Mononuclear cell (primary cell): ENCODE data around the gene PFAS. TPM values are rescaled to one million over a fixed set of nuclear protein-coding genes. Genes with fewer than 3 reads are reported as not detected.
"Not testable (repeated sequence)": the region's sequence is repeated elsewhere in the genome, so short reads cannot be mapped to it uniquely, and the experiment has no call there.

Source experiments
- H3K27me3 ChIP-seq: 2 replicates; pipeline ENCODE4 v1.6.0; 2011; ENCODE audit warnings: low read length, control low read depth; ENCODE audit not compliant: insufficient read depth
- H3K4me1 ChIP-seq: 2 replicates; pipeline ENCODE4 v1.5.1; 2011; ENCODE audit warnings: mild to moderate bottlenecking, low read length, control low read depth; ENCODE audit not compliant: insufficient read depth
- H3K4me3 ChIP-seq: 2 replicates; pipeline ENCODE4 v1.5.1; 2011; ENCODE audit warnings: mild to moderate bottlenecking, low read length, moderate library complexity
- H3K9me3 ChIP-seq: 2 replicates; pipeline ENCODE4 v1.5.1; 2011; ENCODE audit warnings: low read depth, mild to moderate bottlenecking, control low read depth, low read length
- total RNA-seq: library from RNA; depleted of rRNA; stranded (reverse); fragments of >200 nt; gene quantifications from one replicate; pipeline ENCODE4 v1.2.3, GENCODE V29; 2012

The PFAS gene, protein sequence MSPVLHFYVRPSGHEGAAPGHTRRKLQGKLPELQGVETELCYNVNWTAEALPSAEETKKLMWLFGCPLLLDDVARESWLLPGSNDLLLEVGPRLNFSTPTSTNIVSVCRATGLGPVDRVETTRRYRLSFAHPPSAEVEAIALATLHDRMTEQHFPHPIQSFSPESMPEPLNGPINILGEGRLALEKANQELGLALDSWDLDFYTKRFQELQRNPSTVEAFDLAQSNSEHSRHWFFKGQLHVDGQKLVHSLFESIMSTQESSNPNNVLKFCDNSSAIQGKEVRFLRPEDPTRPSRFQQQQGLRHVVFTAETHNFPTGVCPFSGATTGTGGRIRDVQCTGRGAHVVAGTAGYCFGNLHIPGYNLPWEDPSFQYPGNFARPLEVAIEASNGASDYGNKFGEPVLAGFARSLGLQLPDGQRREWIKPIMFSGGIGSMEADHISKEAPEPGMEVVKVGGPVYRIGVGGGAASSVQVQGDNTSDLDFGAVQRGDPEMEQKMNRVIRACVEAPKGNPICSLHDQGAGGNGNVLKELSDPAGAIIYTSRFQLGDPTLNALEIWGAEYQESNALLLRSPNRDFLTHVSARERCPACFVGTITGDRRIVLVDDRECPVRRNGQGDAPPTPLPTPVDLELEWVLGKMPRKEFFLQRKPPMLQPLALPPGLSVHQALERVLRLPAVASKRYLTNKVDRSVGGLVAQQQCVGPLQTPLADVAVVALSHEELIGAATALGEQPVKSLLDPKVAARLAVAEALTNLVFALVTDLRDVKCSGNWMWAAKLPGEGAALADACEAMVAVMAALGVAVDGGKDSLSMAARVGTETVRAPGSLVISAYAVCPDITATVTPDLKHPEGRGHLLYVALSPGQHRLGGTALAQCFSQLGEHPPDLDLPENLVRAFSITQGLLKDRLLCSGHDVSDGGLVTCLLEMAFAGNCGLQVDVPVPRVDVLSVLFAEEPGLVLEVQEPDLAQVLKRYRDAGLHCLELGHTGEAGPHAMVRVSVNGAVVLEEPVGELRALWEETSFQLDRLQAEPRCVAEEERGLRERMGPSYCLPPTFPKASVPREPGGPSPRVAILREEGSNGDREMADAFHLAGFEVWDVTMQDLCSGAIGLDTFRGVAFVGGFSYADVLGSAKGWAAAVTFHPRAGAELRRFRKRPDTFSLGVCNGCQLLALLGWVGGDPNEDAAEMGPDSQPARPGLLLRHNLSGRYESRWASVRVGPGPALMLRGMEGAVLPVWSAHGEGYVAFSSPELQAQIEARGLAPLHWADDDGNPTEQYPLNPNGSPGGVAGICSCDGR (N-terminal part only)
- total RNA-seq, result 6.0 TPM

DNA sequence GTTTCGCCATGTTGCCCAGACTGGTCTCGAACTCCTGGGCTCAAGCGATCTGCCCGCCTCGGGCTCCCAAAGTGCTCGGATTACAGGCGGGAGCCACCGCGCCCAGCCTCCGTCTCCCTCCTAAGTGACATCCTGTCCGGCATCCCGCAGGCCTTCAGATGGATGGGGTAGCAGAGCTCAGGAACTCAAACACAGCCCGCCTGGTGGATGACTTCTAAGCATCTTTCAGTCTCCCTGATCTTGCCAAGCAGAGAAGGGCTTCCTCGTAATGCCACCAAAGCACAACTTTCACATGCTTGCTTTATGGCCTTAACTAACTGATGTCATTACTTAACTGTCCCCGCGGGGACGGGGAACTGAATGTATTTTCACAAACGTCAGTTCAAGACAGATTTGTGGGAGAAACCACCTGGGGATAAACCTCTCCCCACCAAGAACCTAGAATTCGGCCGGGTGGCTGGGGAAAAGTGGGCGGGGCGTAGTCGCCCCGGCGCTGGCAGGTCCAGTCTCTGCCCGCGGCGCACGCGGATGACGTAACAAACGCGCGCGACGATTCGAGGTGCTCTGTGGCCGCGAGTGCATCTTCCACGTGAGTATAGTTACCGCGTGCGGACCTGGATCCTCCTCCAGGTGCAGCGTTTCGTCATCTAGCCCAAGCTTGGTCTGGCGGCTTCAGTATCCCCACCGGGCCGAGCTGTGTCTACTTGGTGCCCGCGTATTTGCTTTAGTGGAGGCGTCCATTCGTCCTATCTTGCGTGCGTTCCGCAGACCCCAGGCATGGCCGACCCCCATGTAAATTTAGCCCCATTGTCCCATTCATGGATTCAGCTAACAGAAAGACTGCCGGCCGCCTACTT, at the start of gene PFAS:
TSS of gene PFAS (plus strand) at position 539 of the 857 bp plus-strand sequence. CDS start 4,649 bp downstream, outside the sequence.
- Histone ChIP-seq H3K4me3 (peak within 1 kb of the TSS; percentile 99), H3K9me3 (no peaks in the 10 kb centered on the region), H3K4me1 (peaks cover 39% of the 10 kb centered on the region), H3K27me3 (no peaks in the 10 kb centered on the region)

DNA sequence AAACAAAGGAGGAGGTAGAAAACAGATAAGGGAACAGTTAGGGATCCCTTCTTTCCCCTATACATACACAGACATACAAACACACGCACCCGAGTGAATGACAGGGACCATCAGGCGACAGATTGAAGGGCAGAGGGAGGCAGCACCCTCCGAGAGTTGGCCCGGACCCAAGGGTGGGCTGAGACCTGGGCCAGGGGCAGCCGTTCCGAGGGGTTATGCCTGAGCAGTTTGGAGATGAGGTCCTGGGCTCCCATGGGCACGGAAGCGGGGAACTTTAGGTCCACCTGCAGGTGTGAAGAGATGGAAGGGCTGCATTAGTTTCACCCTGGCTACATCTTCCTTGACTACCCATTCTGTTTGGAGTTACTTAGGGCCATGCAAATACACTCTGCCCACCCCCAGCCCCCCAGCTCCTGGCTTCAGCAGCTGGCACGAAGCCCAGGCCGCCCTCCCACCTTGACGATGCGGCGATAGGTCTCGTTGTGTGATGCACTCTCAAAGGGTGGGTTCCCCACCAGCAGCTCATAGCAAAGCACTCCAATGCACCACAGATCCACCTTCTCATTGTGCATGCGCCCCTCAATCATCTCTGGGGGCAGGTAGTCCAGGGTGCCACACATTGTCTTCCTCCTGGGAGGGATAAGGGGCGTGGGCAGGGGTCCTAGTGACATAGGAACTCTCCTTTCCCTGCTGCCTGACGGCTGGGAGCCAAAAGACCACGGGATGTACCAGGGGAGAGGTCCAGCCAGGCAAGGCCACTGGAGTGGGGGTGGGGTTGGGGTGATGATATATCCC, 44.1 kb upstream of the PFAS start:
- Histone ChIP-seq H3K27me3 (no peaks in the 10 kb centered on the region), H3K9me3 (no peaks in the 10 kb centered on the region), H3K4me3 (no peak overlapping the region), H3K4me1 (peaks cover 21% of the 10 kb centered on the region)

DNA sequence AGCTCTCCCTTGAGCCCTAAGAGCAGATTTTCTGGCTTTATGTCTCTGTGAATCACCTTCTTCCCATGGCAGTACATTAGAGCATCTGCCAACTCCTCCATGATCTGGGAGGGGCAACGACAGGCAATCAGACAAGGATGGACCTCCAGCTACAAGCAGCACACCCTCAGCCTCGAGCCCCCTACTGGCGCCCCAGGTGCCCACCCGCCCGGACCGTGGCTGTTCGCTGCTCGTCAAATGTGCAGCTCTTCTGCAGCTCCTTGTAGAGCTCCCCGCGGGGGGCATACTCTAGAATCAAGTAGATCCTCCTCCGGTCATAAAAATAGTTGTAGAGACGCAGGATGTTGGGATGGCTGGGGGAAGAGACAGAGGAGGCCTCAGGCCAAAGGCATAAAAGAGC, 42.6 kb upstream of the PFAS start:
- Histone ChIP-seq H3K4me1 (peaks cover 26% of the 10 kb centered on the region), H3K4me3 (no peak overlapping the region), H3K27me3 (no peaks in the 10 kb centered on the region), H3K9me3 (no peaks in the 10 kb centered on the region)

- peak within 1 kb of the TSS; percentile 79 for H3K4me3 ChIP-seq
- no peaks in the 10 kb centered on the region for H3K9me3 ChIP-seq
- H3K27me3 ChIP-seq, result no peaks in the 10 kb centered on the region
- peaks cover 26% of the 10 kb centered on the region for H3K4me1 ChIP-seq
These were observed 39.0 kb upstream of the PFAS start, which contains the start of gene AURKB for GRCh38 chr17:8209907-8210760. Gene AURKB, minus strand, starts transcription at chr17:8210575. Its CDS starts 351 bp downstream, at chr17:8210224.

DNA sequence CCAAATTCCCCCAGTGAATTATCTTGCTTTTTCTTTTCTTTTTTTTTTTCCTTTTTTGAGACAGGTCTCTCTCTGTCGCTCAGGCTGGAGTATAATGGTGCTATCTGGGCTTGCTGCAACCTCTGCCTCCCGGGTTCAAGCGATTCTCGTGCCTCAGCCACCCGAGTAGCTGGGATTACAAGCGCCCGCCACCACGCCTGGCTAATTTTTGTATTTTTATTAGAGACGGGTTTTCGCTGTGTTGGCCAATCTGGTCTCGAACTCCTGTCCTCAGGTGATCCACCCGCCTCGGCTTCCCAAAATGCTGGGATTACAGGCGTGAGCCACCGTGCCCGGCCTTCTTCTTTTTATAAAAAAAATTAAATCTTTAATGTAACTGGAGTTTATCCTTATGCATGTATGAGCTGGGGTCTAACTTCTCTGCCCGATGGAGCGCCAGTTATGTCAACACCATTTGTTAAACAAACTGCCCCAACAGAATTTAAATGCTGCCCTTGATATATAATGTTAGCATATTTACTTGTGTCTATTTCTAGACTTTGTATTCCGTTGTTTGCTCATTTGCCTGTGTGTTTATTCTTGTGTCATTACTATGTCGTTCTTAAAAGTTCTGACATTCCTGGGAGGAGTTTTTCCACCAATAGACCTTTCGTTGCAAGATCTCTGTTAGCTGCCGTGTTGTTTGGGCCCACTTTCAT, 38.2 kb upstream of the PFAS start:
- Histone ChIP-seq H3K4me1 (peaks cover 26% of the 10 kb centered on the region), H3K4me3 (peak overlapping the region; percentile 79)

DNA sequence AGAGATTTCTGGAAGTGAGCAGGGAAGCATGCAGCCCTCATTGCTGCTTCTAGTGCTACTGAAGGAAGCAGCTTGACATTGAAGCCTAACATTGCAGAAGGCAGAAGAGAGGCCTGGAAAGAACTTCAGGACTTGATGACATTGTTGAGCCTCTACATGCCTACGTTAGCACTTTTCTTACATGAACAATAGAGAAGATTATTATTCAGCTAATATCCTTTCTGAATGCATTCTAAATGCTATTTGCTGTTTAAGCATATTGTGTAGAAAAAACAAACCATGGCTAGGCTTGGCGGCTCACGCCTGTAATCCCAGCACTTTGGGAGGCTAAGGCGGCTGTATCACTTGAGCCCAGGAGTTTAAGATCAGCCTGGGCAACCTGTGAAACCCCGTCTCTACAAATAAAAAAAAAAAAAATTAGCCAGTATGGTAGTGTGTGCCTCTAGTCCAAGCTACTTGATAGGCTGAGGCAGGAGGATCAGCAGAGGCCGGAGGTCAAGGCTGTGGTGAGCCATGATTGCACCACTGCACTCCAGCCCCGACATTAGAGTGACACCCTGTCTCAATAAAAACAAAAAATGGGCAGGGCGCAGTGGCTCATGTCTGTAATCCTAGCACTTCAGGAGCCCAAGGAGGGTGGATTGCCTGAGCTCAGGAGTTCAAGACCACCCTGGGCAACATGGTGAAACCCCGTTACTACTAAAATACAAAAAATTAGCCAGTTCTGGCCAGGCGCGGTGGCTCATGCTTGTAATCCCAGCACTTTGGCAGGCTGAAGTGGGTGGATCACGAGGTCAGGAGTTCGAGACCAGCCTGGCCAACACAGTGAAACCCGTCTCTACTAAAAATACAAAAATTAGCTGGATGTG, 36.5 kb upstream of the PFAS start:
- Histone ChIP-seq H3K4me3 (no peak overlapping the region), H3K4me1 (peaks cover 26% of the 10 kb centered on the region), H3K9me3 (no peaks in the 10 kb centered on the region), H3K27me3 (no peaks in the 10 kb centered on the region)

More for the DNA sequence above, 38.2 kb upstream of the PFAS start:
- Histone ChIP-seq H3K27me3 (no peaks in the 10 kb centered on the region), H3K9me3 (no peaks in the 10 kb centered on the region)

DNA sequence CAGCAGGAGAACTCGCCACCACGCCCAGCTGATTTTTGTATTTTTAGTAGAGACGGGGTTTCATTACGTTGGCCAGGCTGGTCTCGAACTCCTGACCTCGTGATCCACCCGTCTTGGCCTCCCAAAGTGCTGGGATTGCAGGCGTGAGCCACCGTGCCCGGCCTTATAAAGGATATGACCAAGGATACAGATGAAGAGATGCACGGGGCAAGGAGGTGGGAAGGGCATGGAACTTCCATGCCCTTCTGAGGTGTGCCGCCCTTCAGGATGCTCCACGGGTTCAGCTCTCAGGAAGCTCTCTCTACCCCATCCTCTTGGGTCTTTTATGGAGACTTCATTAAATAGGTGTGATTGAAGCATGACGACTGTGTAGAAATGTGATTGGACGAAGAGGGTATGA, 35.1 kb upstream of the PFAS start:
- not testable (repeated sequence) for H3K9me3 ChIP-seq

DNA sequence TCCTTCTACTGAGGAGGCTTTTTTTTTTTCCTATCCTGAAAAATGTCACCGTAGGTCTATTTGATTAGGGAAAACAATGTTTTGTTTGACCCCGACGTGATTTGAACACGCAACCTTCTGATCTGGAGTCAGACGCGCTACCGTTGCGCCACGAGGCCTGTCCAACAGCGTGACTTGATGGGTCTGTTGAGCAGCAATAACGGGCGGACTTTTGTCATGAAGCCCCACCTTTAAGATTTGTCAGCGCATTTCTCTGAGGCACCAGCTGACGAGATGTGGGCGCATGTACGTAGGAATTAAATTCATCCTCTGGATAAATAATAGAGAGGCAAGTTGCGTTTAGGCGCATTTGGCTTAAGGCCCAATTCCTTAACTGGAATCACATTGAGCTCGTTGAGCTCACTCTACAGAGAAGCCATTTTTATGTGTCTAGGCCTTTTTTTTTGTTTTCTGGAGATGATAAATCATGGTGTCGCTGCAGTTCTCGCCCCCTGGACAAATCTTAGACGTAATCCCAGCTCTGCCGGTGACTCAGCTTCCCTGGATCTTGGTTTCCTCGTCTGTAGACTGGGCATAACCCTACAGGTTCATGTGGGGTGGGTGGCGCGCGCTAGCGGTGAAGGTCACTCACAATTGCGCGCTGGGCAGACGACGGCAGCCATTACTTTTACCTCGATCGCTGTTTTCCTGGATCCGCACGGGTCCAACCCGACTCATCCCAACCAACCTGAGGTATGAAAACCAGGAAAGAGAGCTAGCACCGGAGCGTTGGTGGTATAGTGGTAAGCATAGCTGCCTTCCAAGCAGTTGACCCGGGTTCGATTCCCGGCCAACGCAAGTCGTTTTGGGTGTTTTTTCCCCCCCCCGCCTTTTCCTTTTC, 28.1 kb upstream of the PFAS start:
- Histone ChIP-seq H3K27me3 (no peaks in the 10 kb centered on the region), H3K4me3 (peak overlapping the region; percentile 75), H3K9me3 (no peaks in the 10 kb centered on the region), H3K4me1 (peaks cover 36% of the 10 kb centered on the region)

More for the DNA sequence above, 35.1 kb upstream of the PFAS start:
- not testable (repeated sequence) for H3K4me3 ChIP-seq, H3K27me3 ChIP-seq
- H3K4me1 ChIP-seq, result peaks cover 21% of the 10 kb centered on the region

DNA sequence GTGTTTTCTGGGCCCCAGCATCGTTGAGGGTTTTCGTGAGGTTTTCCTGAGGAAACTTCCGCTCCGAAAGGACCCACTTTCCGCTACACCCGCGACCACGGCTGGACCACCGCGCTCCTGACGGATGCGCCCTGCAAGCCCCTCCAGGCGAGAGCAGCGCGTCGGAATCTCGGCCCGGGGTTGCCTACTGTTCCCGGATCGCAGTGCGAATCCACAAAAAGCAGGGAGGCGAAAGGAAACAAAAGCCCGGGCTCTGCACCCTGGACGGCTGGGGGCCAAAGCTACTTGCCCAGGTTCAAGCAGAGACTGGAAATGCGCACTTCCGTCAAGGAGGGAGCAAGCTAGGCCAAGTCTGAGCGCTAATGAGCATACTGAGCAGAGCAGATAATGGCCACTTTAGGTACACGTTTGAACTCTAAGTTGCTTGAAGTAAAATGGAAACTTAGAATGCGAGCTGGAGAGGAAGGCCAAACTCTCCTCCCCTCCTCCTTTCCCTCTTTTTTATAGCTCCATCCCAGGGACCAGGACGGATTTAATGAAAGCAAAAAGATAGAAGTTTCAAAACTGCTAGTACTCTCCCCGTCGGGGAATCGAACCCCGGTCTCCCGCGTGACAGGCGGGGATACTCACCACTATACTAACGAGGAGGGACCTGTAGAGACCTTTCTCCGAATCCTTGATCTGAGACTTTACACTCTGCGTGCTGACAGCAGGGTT, 27.3 kb upstream of the PFAS start:
- Histone ChIP-seq H3K4me3 (peak overlapping the region; percentile 75), H3K9me3 (no peaks in the 10 kb centered on the region), H3K27me3 (no peaks in the 10 kb centered on the region), H3K4me1 (peaks cover 44% of the 10 kb centered on the region)

GRCh38 chr17:8222380-8222629, 26.8 kb upstream of the PFAS start:
- H3K4me1 ChIP-seq, result peaks cover 48% of the 10 kb centered on the region
- no peaks in the 10 kb centered on the region for H3K9me3 ChIP-seq
- no peaks in the 10 kb centered on the region for H3K27me3 ChIP-seq
- H3K4me3 ChIP-seq, result peak overlapping the region; percentile 75
